Jurkat, Clone E6-1 (cell line): Measurements from ENCODE around the gene YWHAB. TPM values are rescaled to one million over a fixed set of nuclear protein-coding genes. Genes with fewer than 3 reads are reported as not detected.

Source experiments
- DNase-seq: peaks from one replicate; pipeline ENCODE4 v3.0.0-alpha.2; 2011; ENCODE audit warnings: low read depth, low spot score
- H3K4me3 ChIP-seq: 2 replicates; pipeline ENCODE4 v1.5.1; 2011; ENCODE audit warnings: mild to moderate bottlenecking, low read length, control low read depth, moderate library complexity
- polyA plus RNA-seq: library from polyadenylated mRNA; unstranded; fragments of >200 nt; gene quantifications from one replicate; pipeline ENCODE4 v1.2.1, GENCODE V29; 2012; ENCODE audit warnings: missing spikeins; ENCODE audit not compliant: insufficient read length, insufficient read depth

YWHAB gene
- 220 TPM for polyA plus RNA-seq

DNA sequence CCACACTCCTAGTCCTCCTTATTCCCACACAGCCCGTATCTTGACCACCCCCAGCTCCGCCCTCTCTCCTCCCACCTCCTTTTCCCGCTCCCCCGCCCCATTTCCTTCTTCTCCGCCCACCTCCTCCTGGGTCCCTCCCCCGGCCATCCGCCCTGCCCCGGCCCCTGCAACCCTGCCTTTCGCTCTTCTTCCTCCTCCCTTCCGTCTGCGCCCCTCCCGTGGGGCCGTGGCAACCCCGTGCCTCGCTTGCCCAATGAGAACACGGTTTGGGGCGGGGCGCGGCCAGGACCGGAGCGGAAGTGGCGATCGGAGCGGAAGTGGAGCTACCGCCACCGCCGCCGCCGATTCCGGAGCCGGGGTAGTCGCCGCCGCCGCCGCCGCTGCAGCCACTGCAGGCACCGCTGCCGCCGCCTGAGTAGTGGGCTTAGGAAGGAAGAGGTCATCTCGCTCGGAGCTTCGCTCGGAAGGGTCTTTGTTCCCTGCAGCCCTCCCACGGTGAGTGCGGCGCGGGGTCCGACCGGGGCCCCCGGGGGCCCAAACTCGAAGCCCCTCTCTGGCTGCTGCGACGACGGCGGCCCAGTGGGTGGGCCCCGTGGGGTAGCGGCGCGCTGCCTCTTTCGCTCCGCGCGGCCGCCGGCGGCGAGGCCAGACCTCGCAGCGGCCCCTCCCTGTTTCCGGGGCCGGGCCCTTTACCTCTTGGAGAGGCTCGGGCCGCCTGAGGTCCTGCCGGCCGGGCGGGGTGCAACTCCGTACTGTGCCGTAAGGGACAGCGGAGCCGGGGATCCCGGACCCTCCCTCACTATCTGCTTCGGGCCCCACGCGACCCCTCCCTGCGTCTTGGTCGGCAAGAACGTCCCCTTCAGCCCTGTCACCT, at the start of gene YWHAB:
Gene YWHAB (plus strand): TSS at position 314 of the 874 bp plus-strand sequence. CDS start 15,829 bp downstream, outside the sequence.
- H3K4me3 ChIP-seq = peak within 1 kb of the TSS; percentile 90
- DNase-seq = peak; percentile 92

DNA sequence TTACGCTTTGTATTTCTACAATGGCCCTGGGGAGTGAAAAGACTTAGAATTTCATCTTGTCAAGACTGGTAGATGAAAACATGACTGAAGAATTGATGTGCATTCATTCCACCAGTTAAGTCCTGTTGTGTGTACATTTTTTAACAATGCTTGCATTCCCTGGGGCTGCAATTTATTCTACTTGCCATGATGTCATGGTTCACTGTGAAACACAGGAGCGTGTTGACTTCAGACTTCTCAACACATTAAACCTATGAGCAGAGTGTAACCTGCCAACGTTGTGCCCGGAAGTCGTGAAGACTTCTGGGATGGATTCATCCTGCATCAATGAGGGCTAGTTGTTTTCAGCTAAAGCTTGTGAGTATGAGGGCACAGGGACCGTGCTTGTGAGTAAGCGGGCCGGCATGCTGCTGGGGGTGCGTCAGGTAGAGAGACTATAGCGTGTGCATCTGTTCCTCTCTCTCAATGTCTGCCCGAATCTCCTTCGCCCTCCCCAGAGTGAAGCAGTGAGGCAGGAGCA, 48.8 kb upstream of the YWHAB start:
- no peak for DNase-seq
- no peak overlapping the region for H3K4me3 ChIP-seq

DNA sequence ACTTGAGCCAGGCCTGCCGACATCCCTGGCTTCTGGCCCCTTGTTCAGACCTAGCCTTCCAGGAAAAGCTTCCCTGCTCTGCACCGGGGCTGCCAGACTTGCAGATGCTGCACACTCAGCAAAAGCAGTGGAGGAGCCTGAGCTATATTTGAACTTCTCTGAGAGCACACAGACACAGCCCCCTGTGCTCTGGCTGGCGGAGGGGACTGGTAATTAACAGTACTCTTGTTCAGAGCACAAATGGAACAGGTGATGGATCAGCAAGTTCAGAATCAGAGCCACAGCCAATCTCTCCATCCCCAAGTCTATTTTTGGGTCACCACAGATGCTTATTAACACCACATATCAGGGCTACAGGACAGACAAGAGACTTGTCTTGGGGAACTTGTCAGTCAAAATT, 47.6 kb upstream of the YWHAB start:
- no peak overlapping the region for H3K4me3 ChIP-seq
- no peak for DNase-seq

DNA sequence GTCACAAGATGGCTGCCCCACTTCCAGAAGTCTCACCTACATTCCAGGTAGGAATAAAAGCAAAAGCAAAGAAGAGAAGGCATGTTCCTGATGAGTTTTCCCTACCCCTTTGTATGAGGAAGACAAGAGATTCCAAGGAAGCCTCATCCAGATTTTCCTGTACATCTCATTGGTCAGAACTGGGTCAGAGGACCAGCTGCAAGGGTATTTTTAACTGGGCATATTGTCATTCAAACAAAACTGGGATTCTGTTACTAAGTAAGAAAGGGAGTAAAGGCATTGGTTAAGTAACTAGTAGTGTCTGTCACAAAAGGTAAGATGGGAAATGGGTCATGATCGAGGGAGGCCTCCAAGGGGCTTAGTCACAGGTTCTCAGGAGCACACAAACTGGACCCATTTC, 47.0 kb upstream of the YWHAB start:
- no peak for DNase-seq
- no peak overlapping the region for H3K4me3 ChIP-seq

DNA sequence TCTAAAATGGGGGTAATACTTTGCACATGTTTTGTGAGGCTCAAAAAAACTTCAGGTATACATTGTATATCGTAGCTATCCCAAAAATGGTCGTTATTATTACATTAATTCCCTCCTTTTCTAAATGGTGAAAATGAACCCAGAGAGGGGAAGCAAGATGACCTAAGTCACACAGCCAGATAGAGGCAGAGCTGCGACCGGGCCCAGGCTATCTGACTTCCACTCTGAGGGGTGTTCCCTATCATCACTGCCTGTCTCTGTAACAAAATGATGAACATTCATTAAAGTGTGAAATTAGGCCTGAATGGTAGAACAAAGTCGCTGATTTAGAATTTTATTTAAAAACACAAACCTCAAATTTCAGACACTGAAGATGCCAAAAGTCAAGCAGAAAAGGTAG, 46.0 kb upstream of the YWHAB start:
- no peak for DNase-seq
- no peak overlapping the region for H3K4me3 ChIP-seq

DNA sequence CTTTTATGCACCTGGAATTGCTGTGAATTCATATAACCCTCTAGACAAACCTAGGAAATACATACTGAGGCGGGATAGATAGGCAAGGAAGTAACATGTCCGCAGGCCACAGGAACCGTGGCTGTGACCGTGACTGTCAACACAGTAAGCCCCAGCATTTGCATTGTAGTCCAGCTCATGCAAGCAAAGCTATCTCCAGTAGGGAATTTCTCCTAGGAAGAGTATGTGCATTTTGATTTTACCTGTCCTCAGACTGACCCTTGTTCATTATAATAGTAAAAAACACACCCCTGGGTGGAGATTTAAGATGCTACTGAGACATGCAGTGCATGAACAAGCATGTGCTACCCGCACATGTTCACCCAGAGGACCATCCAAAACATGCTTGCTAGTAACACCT, 44.7 kb upstream of the YWHAB start:
- no peak for DNase-seq
- no peak overlapping the region for H3K4me3 ChIP-seq

DNA sequence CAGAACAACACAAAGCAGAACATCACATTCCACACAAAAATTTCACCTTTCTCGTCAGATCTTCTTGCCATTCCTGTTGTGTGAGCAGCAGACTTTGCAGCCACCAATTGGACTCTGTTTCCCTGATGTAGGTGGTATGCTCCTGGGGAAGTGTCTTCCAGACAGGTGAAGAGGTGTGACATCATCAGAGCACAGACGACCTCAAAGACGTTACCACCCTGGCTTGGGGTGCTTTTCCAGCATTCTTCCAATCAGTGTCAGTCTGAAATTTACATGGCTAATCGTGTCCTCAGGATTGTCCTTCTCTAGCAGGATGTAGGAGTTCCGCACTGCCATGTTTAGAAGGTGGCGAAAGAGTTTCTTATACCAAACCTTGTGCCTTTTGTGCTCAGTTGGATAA, 43.5 kb upstream of the YWHAB start:
- H3K4me3 ChIP-seq = no peak overlapping the region
- no peak for DNase-seq

DNA sequence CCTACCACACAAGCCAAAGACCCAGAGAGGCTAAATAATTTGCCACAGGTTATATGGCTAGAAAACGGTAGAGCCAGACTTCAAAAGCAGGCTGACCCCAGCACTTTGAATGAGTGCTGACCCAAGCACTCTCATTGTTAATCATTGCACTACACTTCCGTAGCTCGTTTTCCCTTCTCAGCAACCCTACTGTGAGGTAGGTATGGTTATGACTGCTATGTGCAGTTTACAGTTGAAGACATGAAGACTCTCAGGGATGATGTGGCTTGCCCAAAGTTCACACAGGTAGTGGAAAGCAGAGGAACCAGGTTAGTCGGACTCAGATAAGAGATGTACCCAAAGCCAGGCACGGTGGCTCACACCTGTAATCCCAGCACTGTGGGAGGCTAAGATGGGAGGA, 41.6 kb upstream of the YWHAB start:
- H3K4me3 ChIP-seq = no peak overlapping the region
- DNase-seq = no peak

DNA sequence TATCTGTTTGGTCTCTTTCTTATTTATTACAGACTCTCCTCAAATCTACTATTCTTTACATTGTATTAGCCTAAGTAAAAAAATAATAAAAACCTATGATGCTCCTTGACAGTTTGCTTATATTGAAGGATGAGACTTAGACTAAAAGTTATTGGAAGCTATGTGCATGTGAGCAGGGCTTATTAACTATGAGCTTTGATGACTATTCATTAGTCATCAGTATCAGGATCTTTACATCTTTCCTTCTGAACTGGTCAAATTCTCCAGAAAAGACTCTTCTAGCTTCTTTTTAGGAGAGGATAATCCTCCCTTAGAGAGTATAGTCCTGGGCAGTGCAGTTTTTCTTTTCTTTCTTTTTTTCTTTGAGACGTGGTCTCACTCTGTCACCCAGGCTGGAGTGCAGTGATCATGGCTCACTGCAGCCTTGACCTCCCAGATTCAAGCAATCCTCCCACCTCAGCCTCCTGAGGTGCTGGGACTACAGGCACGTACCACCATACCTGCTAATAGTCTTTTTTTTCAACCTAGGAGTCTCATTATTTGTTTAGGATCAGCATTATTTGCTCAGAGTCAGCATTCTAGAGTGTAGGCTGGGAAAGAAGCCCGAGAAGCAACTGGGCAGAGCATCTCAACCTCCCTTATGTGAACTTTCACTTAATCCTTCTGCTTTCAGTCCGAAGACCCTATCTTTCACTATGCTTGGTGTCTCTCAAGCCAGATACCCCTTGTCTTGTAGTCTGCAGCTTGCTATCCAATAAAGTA, 37.1 kb upstream of the YWHAB start:
- no peak overlapping the region for H3K4me3 ChIP-seq
- DNase-seq = no peak

DNA sequence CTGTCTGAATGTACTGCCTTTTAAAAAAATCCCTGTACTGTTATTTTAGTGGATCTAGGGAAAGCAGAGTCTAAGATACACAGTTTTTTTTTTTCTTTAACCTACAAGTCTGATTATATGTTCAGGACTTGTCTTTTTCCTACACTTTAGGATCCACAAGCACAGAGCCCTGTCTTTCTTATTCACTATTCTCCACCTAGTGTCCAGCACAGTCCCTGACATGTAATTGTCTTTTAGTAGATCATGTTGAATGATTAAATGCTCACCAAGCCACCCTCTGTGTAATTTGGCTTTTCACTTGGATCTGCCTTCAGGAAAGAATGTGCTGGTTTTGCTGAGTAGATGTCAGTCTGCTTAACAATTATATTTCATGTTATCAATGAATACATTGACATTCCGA, 35.8 kb upstream of the YWHAB start:
- no peak for DNase-seq
- H3K4me3 ChIP-seq = no peak overlapping the region

DNA sequence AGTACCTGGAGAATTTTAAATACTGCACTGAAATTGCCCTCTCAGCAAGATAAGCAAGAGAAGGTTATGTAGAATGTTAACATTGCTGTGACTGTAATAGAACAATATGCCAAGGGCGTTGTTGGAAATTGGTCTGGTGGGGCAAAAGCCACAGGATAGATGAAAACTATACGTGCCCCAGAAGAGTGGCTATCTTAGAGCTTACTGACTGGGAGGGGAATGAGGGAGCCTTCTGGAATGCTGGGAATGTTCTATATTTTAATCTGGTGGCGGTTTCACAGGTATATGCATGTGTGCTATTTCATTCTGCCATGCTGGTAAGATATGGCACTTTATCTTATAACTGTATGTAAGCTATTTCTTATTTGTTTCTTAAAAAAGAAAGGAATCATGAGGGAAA, 35.2 kb upstream of the YWHAB start:
- H3K4me3 ChIP-seq = no peak overlapping the region
- no peak for DNase-seq

DNA sequence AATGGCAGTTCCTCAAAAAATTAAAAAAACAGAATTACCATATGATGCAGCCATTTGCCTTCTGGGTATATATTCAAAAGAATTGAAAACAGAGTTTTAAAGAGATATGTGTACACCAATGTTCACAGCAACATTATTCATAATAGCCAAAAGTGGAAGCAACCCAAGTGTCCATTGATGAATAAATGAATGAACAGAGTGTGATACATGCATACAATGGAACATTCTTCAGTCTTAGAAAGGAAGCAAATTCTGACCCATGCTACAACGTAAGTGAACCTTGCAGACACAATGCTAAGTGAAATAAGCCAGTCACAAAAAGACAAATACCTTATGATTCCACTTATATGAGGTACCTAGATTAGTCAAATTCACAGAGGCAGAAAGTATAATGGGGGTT, 34.7 kb upstream of the YWHAB start:
- H3K4me3 ChIP-seq = no peak overlapping the region
- no peak for DNase-seq

DNA sequence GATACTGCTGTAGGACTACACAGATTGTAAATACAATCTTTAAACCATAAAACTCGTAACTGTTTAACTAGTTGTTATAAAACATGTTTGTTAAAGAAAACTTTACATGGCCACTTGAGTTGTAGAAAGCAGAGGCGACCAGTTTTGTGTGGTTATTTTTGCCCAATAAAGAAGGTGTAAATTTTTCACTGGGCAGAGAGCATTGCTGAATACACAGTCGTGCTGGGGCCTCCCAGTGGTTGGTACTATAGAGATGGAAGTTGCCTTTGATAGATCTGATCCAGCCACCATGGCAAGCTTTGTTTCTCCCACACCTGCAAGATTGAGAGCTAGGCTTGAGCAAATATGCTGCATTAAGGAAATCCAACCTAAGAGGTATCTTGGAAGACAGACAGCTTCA, 34.0 kb upstream of the YWHAB start:
- no peak for DNase-seq
- H3K4me3 ChIP-seq = no peak overlapping the region

DNA sequence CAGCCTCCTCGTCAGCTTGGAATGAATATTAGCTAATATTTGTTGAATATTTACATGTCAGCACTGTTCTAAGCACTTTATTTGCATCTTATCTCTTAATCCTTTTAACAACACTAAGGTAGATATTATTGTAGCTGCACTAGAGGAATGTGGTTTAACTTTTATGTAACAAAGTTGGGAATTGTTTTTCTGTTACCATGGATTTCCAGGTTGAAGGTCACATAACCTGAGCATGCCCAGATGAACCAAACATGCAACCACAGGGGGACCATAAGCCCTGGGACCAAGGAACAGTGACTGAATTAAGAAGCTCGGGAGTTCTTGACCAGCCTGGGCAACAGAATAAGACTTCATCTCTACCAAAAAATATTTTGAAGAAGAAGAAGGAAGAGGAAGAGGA, 29.1 kb upstream of the YWHAB start:
- no peak for DNase-seq
- no peak overlapping the region for H3K4me3 ChIP-seq

DNA sequence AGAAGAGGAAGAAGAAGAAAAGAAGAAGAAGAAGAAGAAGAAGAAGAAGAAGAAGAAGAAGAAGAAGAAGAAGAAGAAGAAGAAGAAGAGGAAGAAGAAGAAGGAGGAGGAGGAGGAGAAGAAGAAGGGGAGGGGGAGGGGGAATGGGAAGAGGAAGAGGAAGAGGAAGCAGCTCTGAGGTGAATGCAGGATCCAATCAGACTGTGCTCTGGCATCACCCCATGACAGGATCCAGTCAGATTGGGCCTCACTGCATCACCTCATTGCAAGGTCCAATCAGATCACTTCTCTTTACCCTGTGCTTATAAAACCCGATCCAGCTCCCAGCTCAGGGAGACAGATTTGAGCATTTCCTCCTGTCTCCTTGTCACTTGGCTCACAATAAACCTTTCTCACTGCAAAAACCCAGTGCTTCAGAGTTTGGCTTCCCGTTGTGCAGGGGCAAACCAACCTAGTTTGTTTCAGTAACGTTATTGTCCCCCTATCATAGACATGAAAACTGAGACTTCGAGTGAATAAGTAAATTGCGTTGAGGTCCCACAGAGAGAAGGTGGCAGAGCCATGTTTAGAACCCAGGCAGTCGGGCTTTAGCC, 28.6 kb upstream of the YWHAB start:
- H3K4me3 ChIP-seq = no peak overlapping the region
- DNase-seq = peak; percentile 34

DNA sequence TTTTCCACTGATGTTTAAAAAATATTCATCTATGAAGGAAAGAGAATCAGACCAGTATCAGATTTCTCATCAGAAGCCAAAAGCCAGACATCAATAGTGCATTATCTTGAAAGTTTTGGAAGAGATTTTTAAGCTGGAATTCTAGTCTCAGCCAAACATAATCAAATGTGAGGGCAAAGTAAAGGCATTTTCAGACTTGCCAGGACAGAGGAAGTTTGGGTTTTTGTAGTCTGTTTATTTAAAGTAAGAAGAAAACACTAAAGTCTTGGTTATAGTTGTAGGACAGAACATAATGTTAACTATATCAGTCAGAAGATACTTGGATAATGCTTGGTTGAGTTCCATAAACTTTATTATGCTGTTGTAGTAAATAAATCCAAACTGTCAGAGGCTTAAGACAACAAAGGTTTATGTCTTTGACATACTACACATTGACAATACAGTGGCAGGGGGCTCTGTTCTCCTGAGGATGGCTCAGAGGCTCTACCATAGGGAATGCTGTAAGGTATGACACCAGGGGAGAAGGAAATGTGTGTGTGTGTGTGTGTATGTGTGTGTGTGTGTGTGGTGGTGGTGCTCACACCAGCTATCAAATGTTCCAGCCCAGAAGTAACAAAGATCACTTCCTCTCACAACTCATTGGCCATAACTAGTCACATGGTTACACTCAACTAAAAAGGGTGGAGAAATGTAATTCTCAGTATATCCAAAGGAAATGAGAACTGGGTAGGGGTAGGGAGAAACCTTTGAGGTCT, 26.7 kb upstream of the YWHAB start:
- no peak overlapping the region for H3K4me3 ChIP-seq
- DNase-seq = peak; percentile 49

DNA sequence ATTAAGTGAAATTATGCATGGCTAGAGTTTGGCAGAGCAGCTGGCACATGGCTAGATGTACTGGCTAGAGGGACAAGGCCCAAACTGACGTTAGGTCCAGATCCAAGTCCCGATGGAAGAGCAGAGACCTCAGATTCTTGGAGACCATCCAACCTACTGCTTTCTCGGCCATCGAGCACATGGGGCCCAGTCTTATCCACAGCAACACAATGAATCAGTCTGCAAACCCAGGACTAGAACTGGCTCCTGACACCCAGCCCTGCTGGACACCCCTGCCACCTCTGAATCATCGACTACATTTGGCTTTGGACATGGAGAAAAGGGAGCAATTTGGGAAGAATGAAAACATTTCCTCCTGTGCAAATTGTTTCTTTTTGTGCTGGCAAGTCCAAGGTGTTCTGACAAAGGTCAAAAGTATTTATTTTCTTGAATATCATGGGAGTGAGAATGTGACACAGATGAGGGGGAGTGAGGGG, 23.9 kb upstream of the YWHAB start:
- H3K4me3 ChIP-seq = no peak overlapping the region
- no peak for DNase-seq

DNA sequence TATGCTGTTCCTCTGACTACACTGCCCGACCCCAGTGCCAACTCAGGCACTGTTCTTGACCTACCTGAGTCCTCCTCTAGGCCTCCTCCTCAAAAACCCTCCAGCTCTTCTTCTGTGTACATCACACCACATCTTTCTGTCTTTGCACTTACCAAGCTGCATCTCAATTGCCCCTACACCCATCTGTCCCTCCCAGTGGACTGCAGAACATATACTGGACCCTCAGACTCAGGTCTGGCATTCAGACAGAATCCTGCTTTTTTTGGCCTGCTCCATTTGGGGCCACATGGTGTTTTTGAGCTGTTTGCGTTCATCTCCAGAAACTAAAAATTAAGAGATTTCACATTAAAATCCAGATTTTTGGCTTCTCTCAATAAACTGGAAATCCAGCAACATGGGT, 23.2 kb upstream of the YWHAB start:
- DNase-seq = no peak
- H3K4me3 ChIP-seq = no peak overlapping the region
